GM21576 (cell line): ENCODE measurements around the gene KCTD12.

ENCODE experiments used
- ATAC-seq: cut with Tn5 transposase; IDR thresholded peaks from one replicate; pipeline ENCODE4 v1.9.1; 2021; ENCODE audit warnings: mild to moderate bottlenecking, moderate library complexity; ENCODE audit not compliant: unreplicated experiment

Gene KCTD12

GRCh38 chr13:76888421-76888820 is 2.2 kb upstream of the KCTD12 start:
- ATAC-seq, result no peak

- ATAC-seq, result no peak
Measured at GRCh38 chr13:76887076-76887563, 915 bp upstream of the KCTD12 start.

- no peak for ATAC-seq
Measured at GRCh38 chr13:76886005-76886291, 257 bp downstream of the KCTD12 start.

GRCh38 chr13:76885203-76886004 is 801 bp downstream of the KCTD12 start:
- peak; percentile 48 for ATAC-seq

GRCh38 chr13:76884907-76885202 is 1.4 kb downstream of the KCTD12 start:
- ATAC-seq, result no peak

- no peak for ATAC-seq
Measured at GRCh38 chr13:76884186-76884906, 1.9 kb downstream of the KCTD12 start.

GRCh38 chr13:76883236-76883635 is 3.0 kb downstream of the KCTD12 start:
- ATAC-seq, result no peak

GRCh38 chr13:76882431-76882830 is 3.8 kb downstream of the KCTD12 start:
- ATAC-seq, result no peak

GRCh38 chr13:76879883-76880270 is 6.3 kb downstream of the KCTD12 start:
- peak; percentile 23 for ATAC-seq

- peak; percentile 95 for ATAC-seq
Measured at GRCh38 chr13:76879203-76879882, 6.9 kb downstream of the KCTD12 start.

GRCh38 chr13:76878043-76878442 is 8.2 kb downstream of the KCTD12 start:
- no peak for ATAC-seq

GRCh38 chr13:76875271-76875815 is 10.9 kb downstream of the KCTD12 start:
- ATAC-seq, result no peak

- ATAC-seq, result peak; percentile 87
Measured at GRCh38 chr13:76874479-76874878, 11.7 kb downstream of the KCTD12 start.

GRCh38 chr13:76873445-76873844 is 12.8 kb downstream of the KCTD12 start:
- no peak for ATAC-seq

- ATAC-seq, result no peak
Measured at GRCh38 chr13:76872675-76873074, 13.5 kb downstream of the KCTD12 start.

- no peak for ATAC-seq
Measured at GRCh38 chr13:76871432-76871831, 14.8 kb downstream of the KCTD12 start.

- no peak for ATAC-seq
Measured at GRCh38 chr13:76868371-76868770, 17.8 kb downstream of the KCTD12 start.

- no peak for ATAC-seq
Measured at GRCh38 chr13:76865996-76866503, 20.2 kb downstream of the KCTD12 start.

- ATAC-seq, result no peak
Measured at GRCh38 chr13:76865109-76865508, 21.1 kb downstream of the KCTD12 start.

- no peak for ATAC-seq
Measured at GRCh38 chr13:76864259-76864658, 21.9 kb downstream of the KCTD12 start.

GRCh38 chr13:76863022-76863421 is 23.2 kb downstream of the KCTD12 start:
- ATAC-seq, result no peak
